Measurements from ENCODE around the gene WDR26.
"Not testable (repeated sequence)": the region's sequence is repeated elsewhere in the genome, so short reads cannot be mapped to it uniquely, and the experiment has no call there.

The WDR26 gene

GRCh38 chr1:224343679-224344078 is 90.9 kb downstream of the WDR26 start:
- H2AFZ ChIP-seq (ENCODE audit: low read length), result no peak overlapping the region
- H2BK12ac ChIP-seq (ENCODE audit: low read length), result no peak overlapping the region
- H3K14ac ChIP-seq (ENCODE audit: low read length), result no peak overlapping the region
- H4K8ac ChIP-seq (ENCODE audit: low read depth, low read length), result no peak overlapping the region
- H4K91ac ChIP-seq (ENCODE audit: low read depth, low read length, poor library complexity), result no peak overlapping the region
- no peak overlapping the region for H3K23ac ChIP-seq (ENCODE audit: low read depth, low read length, poor library complexity)
- no peak overlapping the region for H3K4ac ChIP-seq (ENCODE audit: low read length)
- no peak overlapping the region for H2BK15ac ChIP-seq (ENCODE audit: low read length)
- no peak overlapping the region for H3K4me2 ChIP-seq (ENCODE audit: insufficient read depth, low read length, poor library complexity, severe bottlenecking)
- no peak overlapping the region for H3K9ac ChIP-seq (ENCODE audit: low read depth, low read length, poor library complexity)
- H3K4me1 ChIP-seq (ENCODE audit: control insufficient read depth in 2 of 2, insufficient read depth in 1 of 2, low read depth in 1 of 2, low read length in 2 of 2), result peaks cover 0 to 5% of the 10 kb centered on the region in 2 donors
- H2BK5ac ChIP-seq (ENCODE audit: low read length), result no peak overlapping the region
- no peaks in the 10 kb centered on the region for H3K36me3 ChIP-seq (replicated peaks in 1 of 2; ENCODE audit: control insufficient read depth in 2 of 2, insufficient read depth in 2 of 2, low read length in 2 of 2)
- no peak overlapping the region for H3K4me3 ChIP-seq (ENCODE audit: low read length in 2 of 2)
- H3K27me3 ChIP-seq (ENCODE audit: control insufficient read depth in 3 of 3, insufficient read depth in 3 of 3, low read depth in 1 of 3, low read length in 3 of 3), result peaks cover 0 to 1% (median 0%) of the 10 kb centered on the region in 3 experiments
- H3K79me1 ChIP-seq (ENCODE audit: low read depth, low read length), result no peaks in the 10 kb centered on the region
- no CpG with 5 or more reads among the region's 3 CpGs for WGBS, 2 donors (ENCODE audit: extremely low coverage in 2 of 2, insufficient read length in 2 of 2, insufficient replicate concordance in 1 of 2)
- no peak overlapping the region for H3K18ac ChIP-seq (ENCODE audit: low read length)
- DNase-seq (ENCODE audit: low spot score), result no peak
- peaks cover 6 to 9% of the 10 kb centered on the region in 2 donors for H3K9me3 ChIP-seq (replicated peaks in 1 of 2; ENCODE audit: control insufficient read depth in 2 of 2, insufficient read depth in 1 of 2, low read depth in 1 of 2, low read length in 2 of 2)
- H2AK5ac ChIP-seq (ENCODE audit: low read depth, low read length), result no peak overlapping the region
- H3K27ac ChIP-seq (replicated peaks; ENCODE audit: low read length), result no peak overlapping the region
- no peak overlapping the region for H2BK120ac ChIP-seq (ENCODE audit: low read depth, low read length)

DNA sequence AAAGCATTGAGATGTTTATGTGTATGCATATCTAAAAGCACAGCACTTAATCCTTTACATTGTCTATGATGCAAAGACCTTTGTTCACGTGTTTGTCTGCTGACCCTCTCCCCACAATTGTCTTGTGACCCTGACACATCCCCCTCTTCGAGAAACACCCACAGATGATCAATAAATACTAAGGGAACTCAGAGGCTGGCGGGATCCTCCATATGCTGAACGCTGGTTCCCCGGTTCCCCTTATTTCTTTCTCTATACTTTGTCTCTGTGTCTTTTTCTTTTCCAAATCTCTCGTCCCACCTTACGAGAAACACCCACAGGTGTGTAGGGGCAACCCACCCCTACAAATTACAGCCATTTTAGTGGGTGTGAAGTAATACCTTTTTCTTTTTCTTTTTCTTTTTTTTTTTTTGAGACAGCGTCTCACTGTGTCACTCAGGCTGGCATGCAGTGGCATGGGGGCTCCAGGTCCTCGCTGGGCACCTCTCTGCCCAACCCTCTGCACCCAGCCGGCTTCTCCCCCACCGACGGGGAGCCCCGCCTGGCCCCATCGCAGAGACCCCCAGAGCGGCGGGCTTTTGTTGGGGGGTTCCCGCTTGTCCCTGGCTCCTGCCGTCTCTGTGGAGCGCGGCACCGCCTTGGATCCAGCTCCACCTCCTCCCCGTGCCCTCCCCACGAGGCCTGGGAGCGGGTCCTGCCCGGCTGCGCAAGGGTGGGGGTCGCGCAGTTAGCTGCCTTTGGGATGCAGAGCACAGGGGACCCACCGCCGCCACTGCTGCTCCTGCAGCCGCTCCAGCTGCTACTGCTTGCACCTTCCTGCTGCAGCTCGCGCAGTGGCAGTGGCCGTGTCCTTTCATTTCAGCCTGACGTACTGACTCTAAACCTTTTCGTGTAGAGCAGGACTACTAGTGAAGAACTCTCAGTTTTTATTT is 93.9 kb downstream of the WDR26 start:
- H3K4ac ChIP-seq (ENCODE audit: low read length); H3K27me3 ChIP-seq (ENCODE audit: control insufficient read depth in 3 of 3, insufficient read depth in 3 of 3, low read depth in 1 of 3, low read length in 3 of 3); H2AK5ac ChIP-seq (ENCODE audit: low read depth, low read length); H3K14ac ChIP-seq (ENCODE audit: low read length); H3K36me3 ChIP-seq (replicated peaks in 1 of 2; ENCODE audit: control insufficient read depth in 2 of 2, insufficient read depth in 2 of 2, low read length in 2 of 2); H2BK120ac ChIP-seq (ENCODE audit: low read depth, low read length); H3K9me3 ChIP-seq (replicated peaks in 1 of 2; ENCODE audit: control insufficient read depth in 2 of 2, insufficient read depth in 1 of 2, low read depth in 1 of 2, low read length in 2 of 2); DNase-seq (ENCODE audit: low spot score); H3K4me1 ChIP-seq (ENCODE audit: control insufficient read depth in 2 of 2, insufficient read depth in 1 of 2, low read depth in 1 of 2, low read length in 2 of 2); H4K8ac ChIP-seq (ENCODE audit: low read depth, low read length); H3K79me1 ChIP-seq (ENCODE audit: low read depth, low read length): not testable (repeated sequence)
- Histone ChIP-seq H3K9ac (ENCODE audit: low read depth, low read length, poor library complexity) (peak overlapping the region; percentile 80), H4K91ac (ENCODE audit: low read depth, low read length, poor library complexity) (peak overlapping the region; percentile 9), H3K18ac (ENCODE audit: low read length) (peak overlapping the region; percentile 91), H2BK12ac (ENCODE audit: low read length) (peak overlapping the region; percentile 73), H3K27ac (replicated peaks; ENCODE audit: low read length) (peak overlapping the region; percentile 12), H3K4me2 (ENCODE audit: insufficient read depth, low read length, poor library complexity, severe bottlenecking) (peak overlapping the region; percentile 61), H2BK15ac (ENCODE audit: low read length) (peak overlapping the region; percentile 97), H2AFZ (ENCODE audit: low read length) (peak overlapping the region; percentile 79), H2BK5ac (ENCODE audit: low read length) (peak overlapping the region; percentile 48), H3K4me3 (ENCODE audit: low read length in 2 of 2) (peak overlapping the region in 1 of 2 donors; percentile 80), H3K23ac (ENCODE audit: low read depth, low read length, poor library complexity) (peak overlapping the region; percentile 60)
- WGBS, 2 donors (ENCODE audit: extremely low coverage in 2 of 2, insufficient read length in 2 of 2, insufficient replicate concordance in 1 of 2), result no CpG with 5 or more reads among the region's 36 CpGs

GRCh38 chr1:224339442-224340033 is 95.1 kb downstream of the WDR26 start:
- Histone ChIP-seq H2BK12ac (ENCODE audit: low read length) (no peak overlapping the region), H2BK5ac (ENCODE audit: low read length) (no peak overlapping the region), H3K4me2 (ENCODE audit: insufficient read depth, low read length, poor library complexity, severe bottlenecking) (no peak overlapping the region), H4K8ac (ENCODE audit: low read depth, low read length) (no peak overlapping the region), H3K9me3 (replicated peaks in 1 of 2; ENCODE audit: control insufficient read depth in 2 of 2, insufficient read depth in 1 of 2, low read depth in 1 of 2, low read length in 2 of 2) (peaks cover 6 to 9% of the 10 kb centered on the region in 2 donors), H3K27me3 (ENCODE audit: control insufficient read depth in 3 of 3, insufficient read depth in 3 of 3, low read depth in 1 of 3, low read length in 3 of 3) (peaks cover 0 to 5% (median 0%) of the 10 kb centered on the region in 3 experiments), H3K27ac (replicated peaks; ENCODE audit: low read length) (no peak overlapping the region), H3K4me1 (ENCODE audit: control insufficient read depth in 2 of 2, insufficient read depth in 1 of 2, low read depth in 1 of 2, low read length in 2 of 2) (peaks cover 0 to 5% of the 10 kb centered on the region in 2 donors), H2AFZ (ENCODE audit: low read length) (peak overlapping the region; percentile 10), H3K36me3 (replicated peaks in 1 of 2; ENCODE audit: control insufficient read depth in 2 of 2, insufficient read depth in 2 of 2, low read length in 2 of 2) (no peaks in the 10 kb centered on the region), H3K9ac (ENCODE audit: low read depth, low read length, poor library complexity) (no peak overlapping the region), H2BK120ac (ENCODE audit: low read depth, low read length) (no peak overlapping the region), H4K91ac (ENCODE audit: low read depth, low read length, poor library complexity) (no peak overlapping the region), H3K23ac (ENCODE audit: low read depth, low read length, poor library complexity) (no peak overlapping the region), H3K18ac (ENCODE audit: low read length) (no peak overlapping the region), H3K79me1 (ENCODE audit: low read depth, low read length) (no peaks in the 10 kb centered on the region), H3K4me3 (ENCODE audit: low read length in 2 of 2) (no peak overlapping the region), H2AK5ac (ENCODE audit: low read depth, low read length) (no peak overlapping the region), H3K14ac (ENCODE audit: low read length) (no peak overlapping the region), H3K4ac (ENCODE audit: low read length) (no peak overlapping the region), H2BK15ac (ENCODE audit: low read length) (no peak overlapping the region)
- no peak for DNase-seq (ENCODE audit: low spot score)
- WGBS, 2 donors (ENCODE audit: extremely low coverage in 2 of 2, insufficient read length in 2 of 2, insufficient replicate concordance in 1 of 2), result no CpG with 5 or more reads among the region's 4 CpGs

Measured in neuronal stem cell (in vitro differentiated cells).